Brain microvascular endothelial cell (primary cell): Measurements from ENCODE around the gene DOP1A.

Experiments
- DNase-seq: peaks from one replicate; pipeline ENCODE4 v3.0.0-alpha.2; 2020
- H3K27ac ChIP-seq: fragments of 250-450 bp; sonication (Bioruptor Pico); 2 replicates; pipeline ENCODE4 v1.5.1; 2020; ENCODE audit warnings: mild to moderate bottlenecking, moderate library complexity
- H3K27me3 ChIP-seq: fragments of 250-450 bp; sonication (Bioruptor Pico); replicated peaks from 2 replicates; pipeline ENCODE4 v1.5.1; 2020; ENCODE audit warnings: mild to moderate bottlenecking
- H3K36me3 ChIP-seq: fragments of 250-450 bp; sonication (Bioruptor Pico); replicated peaks from 2 replicates; pipeline ENCODE4 v1.5.1; 2020; ENCODE audit warnings: mild to moderate bottlenecking
- H3K4me3 ChIP-seq: 2 replicates; pipeline ENCODE4 v1.5.1; 2011; ENCODE audit warnings: low read depth, mild to moderate bottlenecking, control low read depth, low read length, moderate library complexity
- CTCF ChIP-seq: IDR thresholded peaks from 2 replicates; pipeline ENCODE4 v1.5.1; 2011; ENCODE audit warnings: low read depth, mild to moderate bottlenecking, moderate library complexity, low read length, control low read depth, inconsistent platforms; ENCODE audit errors: missing control alignments
- in situ Hi-C: cut with HindIII; loops from 2 replicates; pipeline ENCODE4 v1.10.0; 2017; ENCODE audit warnings: low sequenced_read_pairs, low pct_ligation_motif_present

The DOP1A gene

GRCh38 chr6:83057705-83058321 lies 9.7 kb upstream of the DOP1A start:
- Histone ChIP-seq H3K4me3 (no peak overlapping the region), H3K27me3 (no peaks in the 10 kb centered on the region), H3K27ac (no peak overlapping the region), H3K36me3 (no peaks in the 10 kb centered on the region)
- peak; percentile 90 for TF ChIP-seq CTCF
- in situ Hi-C loops: no loop called here
- DNase-seq: peak; percentile 37

- TF ChIP-seq CTCF: no peak
- H3K36me3 ChIP-seq: no peaks in the 10 kb centered on the region
- no peak overlapping the region for H3K27ac ChIP-seq
- DNase-seq: no peak
- no peaks in the 10 kb centered on the region for H3K27me3 ChIP-seq
- H3K4me3 ChIP-seq: no peak overlapping the region
- in situ Hi-C loops: no loop called here
Measured at GRCh38 chr6:83061190-83061589, 6.3 kb upstream of the DOP1A start.

- peak; percentile 65 for DNase-seq
- TF ChIP-seq CTCF: peak; percentile 4
- in situ Hi-C loops: no loop called here
- no peaks in the 10 kb centered on the region for H3K27me3 ChIP-seq
- H3K36me3 ChIP-seq: no peaks in the 10 kb centered on the region
- no peak overlapping the region for H3K27ac ChIP-seq
- H3K4me3 ChIP-seq: no peak overlapping the region
Measured at GRCh38 chr6:83062225-83062624, 5.2 kb upstream of the DOP1A start.

- TF ChIP-seq CTCF: peak; percentile 78
- peak within 1 kb of the TSS; percentile 85 for H3K4me3 ChIP-seq
- no peaks in the 10 kb centered on the region for H3K36me3 ChIP-seq
- in situ Hi-C loops: no loop called here
- peak; percentile 66 for DNase-seq
- H3K27ac ChIP-seq: no peak within 1 kb of the TSS
- H3K27me3 ChIP-seq: no peaks in the 10 kb centered on the region
Measured at GRCh38 chr6:83065511-83066192, 1.8 kb upstream of the DOP1A start, which contains the start of gene UBE3D. TSS of gene UBE3D (minus strand) at chr6:83065841. CDS start at chr6:83065718, 123 bp downstream.

- in situ Hi-C loops: no loop called here
- DNase-seq: no peak
- TF ChIP-seq CTCF: no peak
- Histone ChIP-seq H3K36me3 (no peaks in the 10 kb centered on the region), H3K27ac (no peak overlapping the region), H3K27me3 (no peaks in the 10 kb centered on the region), H3K4me3 (peak overlapping the region; percentile 90)
Measured at GRCh38 chr6:83068616-83069015, 1.1 kb downstream of the DOP1A start.
